ENCODE results near the gene PDK2.

PDK2 gene

DNA sequence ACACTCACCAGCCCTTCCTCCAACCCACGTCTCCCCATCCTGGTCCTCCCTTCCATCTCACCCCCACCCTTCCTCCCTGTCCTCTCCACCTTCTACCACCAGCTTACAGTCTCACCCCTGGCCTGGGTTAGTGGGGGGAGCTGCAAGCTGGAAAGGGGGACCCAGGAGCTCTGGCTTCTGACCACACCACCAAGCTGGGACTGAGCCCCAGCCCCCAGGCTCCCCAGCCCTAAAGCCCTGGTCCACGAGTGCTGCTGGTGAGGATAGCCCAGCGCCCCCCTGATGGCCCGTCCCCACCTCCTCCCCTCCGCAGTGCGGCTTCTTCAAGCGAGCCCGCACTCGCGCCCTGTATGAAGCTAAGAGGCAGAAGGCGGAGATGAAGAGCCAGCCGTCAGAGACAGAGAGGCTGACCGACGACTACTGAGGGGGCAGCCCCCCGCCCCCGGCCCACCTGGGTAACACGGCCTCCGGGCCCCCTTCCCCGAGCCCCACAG, 7.2 kb upstream of the PDK2 start:
- DNase-seq (ENCODE audit: insufficient read length, low spot score) (no peak), FAIRE-seq (no peak)
- TF ChIP-seq, protein P1, sequence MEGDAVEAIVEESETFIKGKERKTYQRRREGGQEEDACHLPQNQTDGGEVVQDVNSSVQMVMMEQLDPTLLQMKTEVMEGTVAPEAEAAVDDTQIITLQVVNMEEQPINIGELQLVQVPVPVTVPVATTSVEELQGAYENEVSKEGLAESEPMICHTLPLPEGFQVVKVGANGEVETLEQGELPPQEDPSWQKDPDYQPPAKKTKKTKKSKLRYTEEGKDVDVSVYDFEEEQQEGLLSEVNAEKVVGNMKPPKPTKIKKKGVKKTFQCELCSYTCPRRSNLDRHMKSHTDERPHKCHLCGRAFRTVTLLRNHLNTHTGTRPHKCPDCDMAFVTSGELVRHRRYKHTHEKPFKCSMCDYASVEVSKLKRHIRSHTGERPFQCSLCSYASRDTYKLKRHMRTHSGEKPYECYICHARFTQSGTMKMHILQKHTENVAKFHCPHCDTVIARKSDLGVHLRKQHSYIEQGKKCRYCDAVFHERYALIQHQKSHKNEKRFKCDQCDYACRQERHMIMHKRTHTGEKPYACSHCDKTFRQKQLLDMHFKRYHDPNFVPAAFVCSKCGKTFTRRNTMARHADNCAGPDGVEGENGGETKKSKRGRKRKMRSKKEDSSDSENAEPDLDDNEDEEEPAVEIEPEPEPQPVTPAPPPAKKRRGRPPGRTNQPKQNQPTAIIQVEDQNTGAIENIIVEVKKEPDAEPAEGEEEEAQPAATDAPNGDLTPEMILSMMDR (IDR thresholded peaks at IDR 0.05; ENCODE audit: insufficient read depth, missing control alignments), result no peak

DNA sequence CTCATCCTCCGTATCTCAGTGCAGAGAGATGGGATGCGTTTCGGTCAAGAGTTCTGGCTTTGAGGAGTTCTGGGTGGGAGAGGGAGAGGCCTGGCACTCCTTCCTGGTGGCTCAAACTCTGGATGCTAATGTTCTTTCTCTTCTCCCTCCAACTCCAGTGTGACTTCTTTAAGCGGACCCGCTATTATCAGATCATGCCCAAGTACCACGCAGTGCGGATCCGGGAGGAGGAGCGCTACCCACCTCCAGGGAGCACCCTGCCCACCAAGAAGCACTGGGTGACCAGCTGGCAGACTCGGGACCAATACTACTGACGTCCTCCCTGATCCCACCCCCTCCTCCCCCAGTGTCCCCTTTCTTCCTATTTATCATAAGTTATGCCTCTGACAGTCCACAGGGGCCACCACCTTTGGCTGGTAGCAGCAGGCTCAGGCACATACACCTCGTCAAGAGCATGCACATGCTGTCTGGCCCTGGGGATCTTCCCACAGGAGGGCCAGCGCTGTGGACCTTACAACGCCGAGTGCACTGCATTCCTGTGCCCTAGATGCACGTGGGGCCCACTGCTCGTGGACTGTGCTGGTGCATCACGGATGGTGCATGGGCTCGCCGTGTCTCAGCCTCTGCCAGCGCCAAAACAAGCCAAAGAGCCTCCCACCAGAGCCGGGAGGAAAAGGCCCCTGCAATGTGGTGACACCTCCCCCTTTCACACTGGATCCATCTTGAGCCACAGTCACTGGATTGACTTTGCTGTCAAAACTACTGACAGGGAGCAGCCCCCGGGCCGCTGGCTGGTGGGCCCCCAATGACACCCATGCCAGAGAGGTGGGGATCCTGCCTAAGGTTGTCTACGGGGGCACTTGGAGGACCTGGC, 6.0 kb upstream of the PDK2 start:
- DNase-seq (ENCODE audit: insufficient read length, low spot score) (no peak), FAIRE-seq (no peak)
- TF ChIP-seq, protein P1 (IDR thresholded peaks at IDR 0.05; ENCODE audit: insufficient read depth, missing control alignments), result no peak

DNA sequence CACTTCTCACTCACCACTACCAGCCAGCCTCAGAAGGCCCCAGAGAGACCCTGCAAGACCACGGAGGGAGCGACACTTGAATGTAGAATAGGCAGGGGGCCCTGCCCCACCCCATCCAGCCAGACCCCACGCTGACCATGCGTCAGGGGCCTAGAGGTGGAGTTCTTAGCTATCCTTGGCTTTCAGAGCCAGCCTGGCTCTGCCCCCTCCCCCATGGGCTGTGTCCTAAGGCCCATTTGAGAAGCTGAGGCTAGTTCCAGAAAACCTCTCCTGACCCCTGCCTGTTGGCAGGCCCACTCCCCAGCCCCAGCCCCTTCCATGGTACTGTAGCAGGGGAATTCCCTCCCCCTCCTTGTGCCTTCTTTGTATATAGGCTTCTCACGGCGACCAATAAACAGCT, 5.1 kb upstream of the PDK2 start:
- FAIRE-seq (no peak), DNase-seq (ENCODE audit: insufficient read length, low spot score) (no peak)
- TF ChIP-seq, protein P1 (IDR thresholded peaks at IDR 0.05; ENCODE audit: insufficient read depth, missing control alignments), result no peak

DNA sequence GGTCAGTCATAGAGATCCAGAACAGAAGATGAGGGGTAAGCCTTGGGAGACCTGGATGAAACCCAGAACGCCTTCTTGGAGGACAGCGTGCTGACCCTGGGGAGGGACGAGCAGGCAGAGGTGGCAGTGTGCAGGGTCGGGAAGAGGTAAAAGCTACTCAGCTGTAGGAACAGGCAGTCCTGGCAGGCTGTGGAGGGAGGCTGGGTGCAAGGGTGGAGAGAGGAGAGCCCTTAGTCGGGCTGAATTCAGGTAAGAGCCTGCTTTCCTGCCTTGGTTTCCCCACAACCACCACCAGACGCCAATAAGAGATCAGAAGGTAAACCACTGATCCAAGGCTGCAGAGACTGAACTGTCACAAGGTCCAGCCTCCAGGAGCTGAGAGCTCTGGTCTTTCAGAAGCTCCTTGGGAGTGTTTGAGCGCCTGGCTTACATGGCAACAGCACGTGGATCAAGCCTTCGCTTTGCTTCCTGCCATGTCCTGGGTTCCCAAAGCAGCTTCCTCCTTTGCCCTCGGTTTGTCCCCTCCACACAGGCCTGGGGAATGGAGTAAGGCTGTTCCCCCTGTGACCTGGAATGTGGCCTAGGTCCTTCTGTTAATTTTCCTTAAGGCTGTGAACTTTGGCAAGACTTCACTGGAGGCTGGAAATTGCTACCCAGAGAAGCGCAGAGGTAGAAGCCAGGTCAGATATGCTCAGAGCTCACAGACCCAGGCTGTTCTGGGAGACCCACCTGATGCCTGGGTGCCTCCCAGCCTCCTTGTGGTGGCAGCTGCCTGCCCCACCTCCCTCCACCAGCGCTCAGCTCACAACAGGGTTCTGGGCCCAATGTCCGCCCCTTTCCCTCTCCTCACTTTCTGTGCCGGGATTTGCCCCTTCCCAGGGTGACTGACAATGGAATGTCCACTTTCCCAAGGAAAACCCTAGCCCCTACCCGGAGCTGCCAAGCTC, 3.9 kb upstream of the PDK2 start:
- TF ChIP-seq, protein P1 (IDR thresholded peaks at IDR 0.05; ENCODE audit: insufficient read depth, missing control alignments), result no peak
- DNase-seq (ENCODE audit: insufficient read length, low spot score), result no peak
- FAIRE-seq, result no peak

DNA sequence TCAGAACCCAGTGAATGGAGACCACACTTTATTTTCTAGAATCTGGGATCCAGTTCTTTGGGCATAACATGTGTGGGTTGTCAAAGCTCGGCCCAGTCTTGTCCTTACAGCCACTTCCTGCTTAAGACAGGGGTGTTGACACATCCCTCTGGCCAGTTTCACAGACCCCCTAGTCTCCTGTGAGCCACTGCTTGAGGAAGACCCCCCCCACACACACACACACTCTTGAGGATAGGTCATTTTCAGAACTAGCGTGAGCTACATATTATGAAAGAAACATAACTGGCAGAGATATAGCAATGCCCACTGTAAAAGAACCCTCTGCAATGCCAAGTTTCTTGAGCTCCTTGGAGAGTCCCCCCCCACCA, 3.2 kb upstream of the PDK2 start:
- TF ChIP-seq, protein P1 (IDR thresholded peaks at IDR 0.05; ENCODE audit: insufficient read depth, missing control alignments), result no peak
- DNase-seq (ENCODE audit: insufficient read length, low spot score) (no peak), FAIRE-seq (no peak)

DNA sequence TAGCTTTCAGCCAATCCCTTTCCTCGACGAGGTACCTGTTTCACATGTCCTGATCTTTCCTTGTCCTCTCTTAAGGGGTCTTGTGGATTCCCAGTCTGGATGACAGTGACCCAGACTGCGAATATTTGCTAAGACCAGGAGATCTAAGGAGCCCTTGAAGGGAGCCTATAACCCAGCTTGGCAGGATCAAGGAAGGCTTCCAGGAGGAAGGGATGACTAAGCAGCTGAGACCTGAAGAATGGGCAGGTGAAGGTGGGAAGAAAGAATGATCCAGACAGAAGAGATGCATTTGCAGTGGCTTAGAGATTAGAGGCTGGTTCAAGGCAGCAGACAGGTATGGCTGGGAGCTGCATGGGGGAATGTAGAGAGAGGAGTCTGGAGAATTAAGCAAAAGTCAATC, 1.9 kb upstream of the PDK2 start:
- FAIRE-seq (no peak), DNase-seq (ENCODE audit: insufficient read length, low spot score) (no peak)
- TF ChIP-seq, protein P1 (IDR thresholded peaks at IDR 0.05; ENCODE audit: insufficient read depth, missing control alignments), result no peak

Data from D721Med (cell line).